GM23338 (cell line): ENCODE measurements around the gene GZF1. TPM values are rescaled to one million over a fixed set of nuclear protein-coding genes. Genes with fewer than 3 reads are reported as not detected.

ENCODE experiments used
- CREB1 ChIP-seq: fragments of 250-450 bp; sonication (Bioruptor Pico); IDR thresholded peaks from 2 replicates; pipeline ENCODE4 v1.5.0; 2020; ENCODE audit warnings: low read depth, mild to moderate bottlenecking, moderate library complexity
- CTCF ChIP-seq, 2 experiments: fragments of 200-600 bp in 1 of 2; sonication (generic) in 1 of 2; conservative IDR thresholded peaks; 2 replicates each; pipeline versions ENCODE4 v1.5.1 to v1.6.1; 2016 to 2017; ENCODE audit warnings: antibody characterized with exemption in 2 of 2, low read depth in 2 of 2, mild to moderate bottlenecking in 2 of 2, moderate library complexity in 1 of 2
- JUNB ChIP-seq: IDR thresholded peaks from one replicate; pipeline ENCODE4 v1.6.1; 2016; ENCODE audit warnings: antibody characterized with exemption; ENCODE audit not compliant: unreplicated experiment
- NANOG ChIP-seq: IDR thresholded peaks from 2 replicates; pipeline ENCODE4 v1.6.1; 2016; ENCODE audit warnings: antibody characterized with exemption, borderline replicate concordance
- POLR2AphosphoS5 ChIP-seq: IDR thresholded peaks from 2 replicates; pipeline ENCODE4 v1.6.1; 2016; ENCODE audit warnings: antibody characterized with exemption, low read depth
- STAT1 ChIP-seq: IDR thresholded peaks from one replicate; pipeline ENCODE4 v1.6.1; 2016; ENCODE audit warnings: antibody characterized with exemption; ENCODE audit not compliant: unreplicated experiment
- ZNF114 ChIP-seq: fragments of 250-450 bp; sonication (Bioruptor Pico); IDR thresholded peaks from 2 replicates; pipeline ENCODE4 v1.5.0; 2020; ENCODE audit warnings: mild to moderate bottlenecking, moderate library complexity
- ZNF462 ChIP-seq: fragments of 250-450 bp; sonication (Bioruptor Pico); IDR thresholded peaks from 2 replicates; pipeline ENCODE4 v1.5.0; 2020; ENCODE audit warnings: mild to moderate bottlenecking, moderate library complexity
- polyA plus RNA-seq: library from polyadenylated mRNA; unstranded; fragments of >200 nt; fragmentation: Nextera tagmentation; extraction: Ambion mirVana; gene quantifications from 2 replicates; pipeline ENCODE4 v1.2.1, GENCODE V29; 2016
- total RNA-seq: library from RNA; depleted of rRNA; stranded (reverse); fragments of >200 nt; shearing (Covaris generic); gene quantifications from 2 replicates; pipeline ENCODE4 v1.2.3, GENCODE V29; 2014

GZF1 gene
- total and polyA plus RNA-seq, 2 experiments from 2014 or later: 4.2 to 15.7 TPM

- TF ChIP-seq ZNF462 (no peak), CTCF (conservative IDR thresholded peaks at IDR 0.05; ENCODE audit: low read depth in 2 of 2) (no peak), JUNB (no peak), ZNF114 (CRISPR knock-in tag) (no peak), STAT1 (no peak), NANOG (no peak), POLR2AphosphoS5 (no peak), CREB1 (no peak)
Measured at GRCh38 chr20:23358563-23358906, 3.4 kb upstream of the GZF1 start (continued).
